Measurements from ENCODE around the gene LAPTM5. TPM values are rescaled to one million over a fixed set of nuclear protein-coding genes. Genes with fewer than 3 reads are reported as not detected.

LAPTM5 gene
- total and polyA plus RNA-seq, 2 donors (not counting 3 experiments of a cell fraction or from before 2014, with no cell fraction given), result 83.4 to 95.2 TPM

- Histone ChIP-seq H3K4me2 (ENCODE audit: insufficient read depth, low read length) (no peak overlapping the region), H3K9me1 (replicated peaks; ENCODE audit: control insufficient read depth, extremely low read depth, insufficient read depth, low read length) (no peaks in the 10 kb centered on the region), H3K9ac (replicated peaks; ENCODE audit: extremely low read depth, insufficient read depth, low read length) (no peak overlapping the region), H4K20me1 (replicated peaks; ENCODE audit: control insufficient read depth, extremely low read depth, insufficient read depth, low read length) (no peaks in the 10 kb centered on the region), H3K36me3 (ENCODE audit: control insufficient read depth in 2 of 2, extremely low read depth in 1 of 2, insufficient read depth in 2 of 2, low read length in 2 of 2) (no peaks in the 10 kb centered on the region), H3K27ac (ENCODE audit: insufficient read depth, low read depth, low read length) (no peak overlapping the region), H3K9me3 (replicated peaks; ENCODE audit: control insufficient read depth, insufficient read depth, low read length) (no peaks in the 10 kb centered on the region), H3K4me3 (replicated peaks in 1 of 3; ENCODE audit: insufficient read depth in 1 of 3, low read depth in 1 of 3, low read length in 3 of 3) (no peak overlapping the region), H3K4me1 (ENCODE audit: control insufficient read depth, extremely low read depth, insufficient read depth, low read length) (peaks cover 5% of the 10 kb centered on the region), H3K27me3 (ENCODE audit: control insufficient read depth in 2 of 2, insufficient read depth in 2 of 2, low read length in 2 of 2) (no peaks in the 10 kb centered on the region), H3K79me2 (ENCODE audit: control insufficient read depth, insufficient read depth, low read length) (peaks cover 22% of the 10 kb centered on the region), H2AFZ (ENCODE audit: low read depth, low read length) (no peak overlapping the region)
- intact Hi-C loops (cut with micrococcal nuclease) (no loop called here), dilution Hi-C loops (cut with MboI; ENCODE audit: extremely low pct_ligation_motif_present, low sequenced_read_pairs) (no loop called here)
- CTCF ChIA-PET, result interaction anchor here (1.1 to 2.7 kb wide), 4 partner anchors 12 to 31 kb away, joined by 3 to 9 read pairs (median 6); no protein-coding TSS in a partner anchor
- DNase-seq (ENCODE audit: low read depth, low spot score) (no peak), FAIRE-seq (no peak)
- TF ChIP-seq POLR2AphosphoS5 (IDR thresholded peaks at IDR 0.05; ENCODE audit: insufficient read depth, low read depth, low read length), result no peak
- no peak for TF ChIP-seq EZH2 (IDR thresholded peaks at IDR 0.05; ENCODE audit: borderline replicate concordance, low read depth, low read length, severe bottlenecking)
- TF ChIP-seq, protein P1, sequence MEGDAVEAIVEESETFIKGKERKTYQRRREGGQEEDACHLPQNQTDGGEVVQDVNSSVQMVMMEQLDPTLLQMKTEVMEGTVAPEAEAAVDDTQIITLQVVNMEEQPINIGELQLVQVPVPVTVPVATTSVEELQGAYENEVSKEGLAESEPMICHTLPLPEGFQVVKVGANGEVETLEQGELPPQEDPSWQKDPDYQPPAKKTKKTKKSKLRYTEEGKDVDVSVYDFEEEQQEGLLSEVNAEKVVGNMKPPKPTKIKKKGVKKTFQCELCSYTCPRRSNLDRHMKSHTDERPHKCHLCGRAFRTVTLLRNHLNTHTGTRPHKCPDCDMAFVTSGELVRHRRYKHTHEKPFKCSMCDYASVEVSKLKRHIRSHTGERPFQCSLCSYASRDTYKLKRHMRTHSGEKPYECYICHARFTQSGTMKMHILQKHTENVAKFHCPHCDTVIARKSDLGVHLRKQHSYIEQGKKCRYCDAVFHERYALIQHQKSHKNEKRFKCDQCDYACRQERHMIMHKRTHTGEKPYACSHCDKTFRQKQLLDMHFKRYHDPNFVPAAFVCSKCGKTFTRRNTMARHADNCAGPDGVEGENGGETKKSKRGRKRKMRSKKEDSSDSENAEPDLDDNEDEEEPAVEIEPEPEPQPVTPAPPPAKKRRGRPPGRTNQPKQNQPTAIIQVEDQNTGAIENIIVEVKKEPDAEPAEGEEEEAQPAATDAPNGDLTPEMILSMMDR (IDR thresholded peaks at IDR 0.05; ENCODE audit: extremely low read depth in 1 of 2, insufficient read depth in 1 of 2, low read depth in 1 of 2, low read length in 2 of 2), result no peak
- POLR2A ChIA-PET, result no interaction called here
- no TSS peak for BruUV-seq (replicated peaks)
Measured at GRCh38 chr1:30749691-30750583, 7.6 kb downstream of the LAPTM5 start.
